ENCODE results near the gene SIPA1L3.

Gene SIPA1L3

DNA sequence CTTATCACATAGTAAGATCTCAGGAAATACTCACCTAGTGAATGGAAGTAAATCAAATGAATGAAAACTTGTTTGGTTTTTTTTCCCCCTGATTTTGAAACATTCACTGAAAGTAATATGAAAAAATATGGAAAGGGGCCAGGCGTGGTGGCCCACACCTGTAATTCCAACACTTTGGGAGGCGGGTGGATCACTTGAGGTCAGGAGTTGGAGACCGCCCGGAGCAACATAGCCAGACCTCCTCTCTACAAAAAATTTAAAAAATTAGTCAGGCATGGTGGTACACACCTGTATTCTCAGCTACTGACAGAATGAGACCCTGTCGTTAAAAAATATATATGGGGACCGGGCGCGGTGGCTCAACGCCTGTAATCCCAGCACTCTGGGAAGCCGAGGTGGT is 149.6 kb downstream of the SIPA1L3 start:
- Histone ChIP-seq H3K4me1 (ENCODE audit: insufficient read depth, low read length, severe bottlenecking) (peaks cover 68% of the 10 kb centered on the region), H3K9me3 (ENCODE audit: low read length) (no peaks in the 10 kb centered on the region), H3K27ac (ENCODE audit: low read depth, low read length, poor library complexity, severe bottlenecking) (peak overlapping the region; percentile 82), H3K9me2 (ENCODE audit: low read depth, low read length) (no peaks in the 10 kb centered on the region), H3K4me3 (ENCODE audit: low read depth, low read length, poor library complexity, severe bottlenecking) (no peak overlapping the region), H4K20me1 (ENCODE audit: insufficient read depth, low read length) (no peaks in the 10 kb centered on the region), H3K36me3 (ENCODE audit: insufficient read depth, low read length) (no peaks in the 10 kb centered on the region), H3K27me3 (ENCODE audit: insufficient read depth, low read length) (no peaks in the 10 kb centered on the region), H3K79me2 (ENCODE audit: insufficient read depth, low read length) (no peaks in the 10 kb centered on the region), H3K9ac (ENCODE audit: low read length) (no peak overlapping the region; the same call in 1 of the 2 replicates), H3F3A (ENCODE audit: insufficient read depth, low read length) (peaks cover 5% of the 10 kb centered on the region; the same call in 1 of the 2 replicates), H2AFZ (ENCODE audit: low read length) (no peak overlapping the region), H3K4me2 (ENCODE audit: low read length) (no peak overlapping the region)
- TF ChIP-seq CTCF (IDR thresholded peaks at IDR 0.05; ENCODE audit: low read length): no peak
- no peak for TF ChIP-seq EZH2 (IDR thresholded peaks at IDR 0.05; ENCODE audit: borderline replicate concordance, low read length)

DNA sequence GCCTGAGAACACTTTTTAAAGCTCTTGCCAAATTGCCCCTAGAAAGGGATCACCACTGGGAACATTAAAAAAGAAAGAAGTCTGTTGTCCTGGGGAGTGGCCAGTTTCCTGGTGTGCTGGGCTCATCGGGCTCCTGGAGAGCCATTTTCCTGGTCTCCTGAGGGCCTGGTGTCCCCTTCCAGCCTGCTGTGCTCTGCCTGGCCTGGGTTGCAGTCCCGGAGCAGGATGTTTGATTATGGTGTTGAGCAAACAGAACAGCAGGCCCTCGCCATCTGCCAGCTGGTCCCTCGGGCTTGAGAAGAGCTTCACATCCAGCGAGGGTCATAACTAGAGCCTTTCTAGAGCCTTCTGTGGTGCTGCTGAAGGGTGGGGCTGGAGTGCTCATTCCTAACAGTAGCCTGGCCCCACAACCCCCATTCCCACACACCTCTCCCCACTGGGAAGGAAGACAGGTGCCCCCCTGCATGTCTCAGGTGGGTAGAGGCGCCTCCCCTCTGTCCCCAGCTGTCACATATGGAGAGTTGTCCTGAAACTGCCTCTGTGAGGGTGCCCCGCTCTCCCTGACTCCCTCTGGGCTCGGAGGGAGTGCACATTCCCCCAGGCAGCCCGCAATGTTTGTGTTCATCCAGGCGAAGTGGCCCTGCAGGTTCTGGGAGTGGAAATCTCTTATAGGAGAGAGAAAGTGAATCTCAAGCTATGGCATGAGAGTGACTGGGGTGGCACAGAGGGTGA is 151.1 kb downstream of the SIPA1L3 start:
- H3K36me3 ChIP-seq (ENCODE audit: insufficient read depth, low read length): no peaks in the 10 kb centered on the region
- H3K4me1 ChIP-seq (ENCODE audit: insufficient read depth, low read length, severe bottlenecking): peaks cover 71% of the 10 kb centered on the region
- H3K27me3 ChIP-seq (ENCODE audit: insufficient read depth, low read length): no peaks in the 10 kb centered on the region
- peak overlapping the region; percentile 34; the same call in 1 of the 2 replicates for H3K4me2 ChIP-seq (ENCODE audit: low read length)
- H3K79me2 ChIP-seq (ENCODE audit: insufficient read depth, low read length): no peaks in the 10 kb centered on the region
- H3K27ac ChIP-seq (ENCODE audit: low read depth, low read length, poor library complexity, severe bottlenecking): peak overlapping the region; percentile 96
- H3F3A ChIP-seq (ENCODE audit: insufficient read depth, low read length): peaks cover 5% of the 10 kb centered on the region; the same call in 1 of the 2 replicates
- H3K9me3 ChIP-seq (ENCODE audit: low read length): no peaks in the 10 kb centered on the region
- H3K4me3 ChIP-seq (ENCODE audit: low read depth, low read length, poor library complexity, severe bottlenecking): no peak overlapping the region
- H2AFZ ChIP-seq (ENCODE audit: low read length): no peak overlapping the region
- H4K20me1 ChIP-seq (ENCODE audit: insufficient read depth, low read length): no peaks in the 10 kb centered on the region
- H3K9me2 ChIP-seq (ENCODE audit: low read depth, low read length): no peaks in the 10 kb centered on the region
- H3K9ac ChIP-seq (ENCODE audit: low read length): peak overlapping the region; percentile 57; the same call in 1 of the 2 replicates
- no peak for TF ChIP-seq CTCF (IDR thresholded peaks at IDR 0.05; ENCODE audit: low read length)
- TF ChIP-seq EZH2 (IDR thresholded peaks at IDR 0.05; ENCODE audit: borderline replicate concordance, low read length): no peak

- Histone ChIP-seq H3K4me1 (ENCODE audit: insufficient read depth, low read length, severe bottlenecking) (peaks cover 74% of the 10 kb centered on the region), H3K27me3 (ENCODE audit: insufficient read depth, low read length) (no peaks in the 10 kb centered on the region), H3K36me3 (ENCODE audit: insufficient read depth, low read length) (no peaks in the 10 kb centered on the region), H3F3A (ENCODE audit: insufficient read depth, low read length) (peaks cover 5% of the 10 kb centered on the region; the same call in 1 of the 2 replicates), H3K4me3 (ENCODE audit: low read depth, low read length, poor library complexity, severe bottlenecking) (no peak overlapping the region), H3K9me2 (ENCODE audit: low read depth, low read length) (no peaks in the 10 kb centered on the region), H2AFZ (ENCODE audit: low read length) (no peak overlapping the region), H4K20me1 (ENCODE audit: insufficient read depth, low read length) (no peaks in the 10 kb centered on the region), H3K9ac (ENCODE audit: low read length) (peak overlapping the region; percentile 18; the same call in 1 of the 2 replicates), H3K4me2 (ENCODE audit: low read length) (peak overlapping the region; percentile 35; the same call in 1 of the 2 replicates), H3K79me2 (ENCODE audit: insufficient read depth, low read length) (no peaks in the 10 kb centered on the region), H3K27ac (ENCODE audit: low read depth, low read length, poor library complexity, severe bottlenecking) (peak overlapping the region; percentile 96), H3K9me3 (ENCODE audit: low read length) (no peaks in the 10 kb centered on the region)
- TF ChIP-seq CTCF (IDR thresholded peaks at IDR 0.05; ENCODE audit: low read length) (no peak), EZH2 (IDR thresholded peaks at IDR 0.05; ENCODE audit: borderline replicate concordance, low read length) (no peak)
Measured at GRCh38 chr19:38059897-38060296, 152.9 kb downstream of the SIPA1L3 start.

Data from OCI-LY1 (cell line).